ENCODE data around the gene ZG16B.

The ZG16B gene

DNA sequence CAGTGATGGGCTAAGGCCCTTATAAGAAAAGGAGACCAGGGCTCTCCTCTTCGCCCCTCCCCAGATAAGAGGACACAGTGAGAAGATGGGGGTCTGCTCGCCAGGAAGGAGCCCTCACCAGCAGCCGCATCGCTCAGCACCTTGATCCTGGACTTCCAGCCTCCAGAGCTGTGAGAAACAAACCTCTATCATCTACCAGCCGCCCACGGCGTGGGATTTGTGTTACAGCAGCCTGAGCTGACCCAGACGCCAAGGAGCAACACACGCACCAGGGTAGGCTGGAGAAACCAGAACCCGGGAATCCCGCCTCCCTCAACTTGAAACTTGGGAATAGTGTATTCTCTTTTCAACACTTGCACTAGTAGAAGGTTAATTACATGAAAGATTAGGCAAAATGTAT, 4.2 kb upstream of the ZG16B start:
- no peak for DNase-seq

DNA sequence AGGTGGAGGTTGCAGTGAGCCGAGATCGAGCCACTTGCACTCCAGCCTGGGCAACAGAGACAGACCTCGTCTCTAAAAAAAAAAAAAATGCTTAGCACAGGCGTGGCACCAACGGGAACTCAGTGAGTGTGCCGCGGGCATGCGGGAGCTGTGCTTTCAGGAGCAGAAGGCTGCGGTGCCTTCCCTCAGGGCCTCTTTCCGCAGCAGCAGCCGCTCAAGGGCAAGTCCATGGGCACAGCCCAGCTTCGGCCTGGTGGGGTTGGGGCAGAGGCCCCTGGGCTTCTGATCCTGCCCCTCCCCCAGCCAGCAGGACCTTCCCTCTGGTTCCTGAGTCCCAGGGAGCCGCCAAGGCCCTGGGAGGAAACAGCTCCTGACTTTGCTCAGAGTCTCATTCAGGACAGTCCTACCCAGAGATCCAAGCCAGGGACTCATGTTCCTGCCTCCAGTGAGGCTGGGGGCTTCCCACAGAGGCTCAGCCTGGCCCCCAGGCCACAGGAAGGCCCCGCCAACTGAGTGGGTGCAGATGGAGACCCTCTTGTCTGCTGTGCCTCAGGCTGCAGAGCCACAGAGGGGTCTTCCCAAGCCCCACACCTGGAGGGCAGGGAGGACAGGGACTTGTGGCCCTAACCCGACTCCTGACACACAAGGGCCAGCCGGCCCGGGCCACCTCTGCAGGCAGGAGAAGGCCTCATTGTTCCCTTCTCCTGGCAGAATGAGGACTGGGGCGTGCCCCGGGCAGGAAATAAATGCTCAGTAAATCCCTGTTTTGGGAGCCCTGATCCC, 3.3 kb upstream of the ZG16B start:
- no peak for DNase-seq

GRCh38 chr16:2827374-2827791, 2.7 kb upstream of the ZG16B start:
- no peak for DNase-seq

GRCh38 chr16:2827831-2828520, 2.1 kb upstream of the ZG16B start:
- DNase-seq, result no peak

DNA sequence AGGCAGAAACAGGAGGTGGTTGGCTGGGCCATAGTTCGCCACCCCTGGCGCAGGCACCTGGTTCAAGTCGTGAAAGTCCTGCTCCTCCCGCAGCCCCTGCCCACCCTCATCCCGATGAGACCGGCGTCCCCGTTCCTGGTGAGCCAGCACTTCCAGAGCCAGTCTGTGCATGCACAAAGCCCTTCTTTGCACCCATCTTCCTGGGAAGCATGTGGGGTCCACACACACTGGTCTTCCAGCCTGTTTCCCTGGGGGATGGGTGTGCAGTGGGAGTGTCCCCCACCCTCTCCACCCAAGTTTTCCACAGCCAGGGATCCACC, 1.6 kb upstream of the ZG16B start:
- DNase-seq, result no peak

DNA sequence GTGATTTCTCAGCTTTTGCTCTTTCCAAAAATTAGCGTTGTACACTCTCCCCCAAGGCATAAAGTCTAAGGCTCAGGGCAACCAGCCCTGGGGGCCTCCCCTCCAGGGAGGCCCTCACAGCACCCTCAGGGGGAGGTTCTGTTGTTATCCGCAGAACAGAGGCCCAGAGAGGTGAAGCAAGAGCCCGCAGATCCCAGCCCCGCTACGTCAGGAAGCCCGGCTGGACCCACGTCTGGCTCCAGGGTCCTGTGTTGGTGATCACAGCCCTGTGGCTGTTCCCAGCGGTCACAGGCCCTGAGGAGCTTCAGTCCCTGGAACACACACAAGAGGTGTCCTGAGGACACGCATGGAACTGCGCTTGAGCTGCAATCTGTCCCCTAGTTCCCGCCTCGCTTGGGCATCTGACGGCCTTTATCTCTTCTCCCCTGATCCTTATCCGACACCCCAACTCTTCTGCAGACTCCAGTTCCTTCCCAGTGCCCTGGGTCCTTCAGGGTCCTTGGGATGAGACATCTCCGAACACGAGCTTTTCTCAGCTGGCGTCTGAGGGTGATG, 1.1 kb upstream of the ZG16B start:
- no peak for DNase-seq

DNA sequence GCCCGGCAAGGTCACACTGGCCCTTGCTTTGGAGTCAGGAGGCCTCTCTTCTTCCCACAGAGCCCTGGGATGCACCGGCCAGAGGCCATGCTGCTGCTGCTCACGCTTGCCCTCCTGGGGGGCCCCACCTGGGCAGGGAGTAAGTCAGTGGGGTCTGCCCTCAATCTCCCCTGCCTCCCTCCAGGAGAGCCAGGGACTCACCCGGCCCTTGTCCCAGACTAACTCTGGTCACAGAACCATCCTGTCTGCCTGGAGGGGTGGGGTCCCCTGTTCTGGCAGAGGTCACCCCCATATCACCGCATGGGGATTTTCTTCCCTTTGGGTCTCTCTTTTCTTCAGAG, 222 bp downstream of the ZG16B start:
- DNase-seq, result no peak

GRCh38 chr16:2831203-2831602, 1.1 kb downstream of the ZG16B start:
- DNase-seq, result no peak

- no peak for DNase-seq
Observed at GRCh38 chr16:2833776-2834175, 3.7 kb downstream of the ZG16B start.

- DNase-seq, result no peak
Observed at GRCh38 chr16:2834968-2835367, 4.9 kb downstream of the ZG16B start.

DNA sequence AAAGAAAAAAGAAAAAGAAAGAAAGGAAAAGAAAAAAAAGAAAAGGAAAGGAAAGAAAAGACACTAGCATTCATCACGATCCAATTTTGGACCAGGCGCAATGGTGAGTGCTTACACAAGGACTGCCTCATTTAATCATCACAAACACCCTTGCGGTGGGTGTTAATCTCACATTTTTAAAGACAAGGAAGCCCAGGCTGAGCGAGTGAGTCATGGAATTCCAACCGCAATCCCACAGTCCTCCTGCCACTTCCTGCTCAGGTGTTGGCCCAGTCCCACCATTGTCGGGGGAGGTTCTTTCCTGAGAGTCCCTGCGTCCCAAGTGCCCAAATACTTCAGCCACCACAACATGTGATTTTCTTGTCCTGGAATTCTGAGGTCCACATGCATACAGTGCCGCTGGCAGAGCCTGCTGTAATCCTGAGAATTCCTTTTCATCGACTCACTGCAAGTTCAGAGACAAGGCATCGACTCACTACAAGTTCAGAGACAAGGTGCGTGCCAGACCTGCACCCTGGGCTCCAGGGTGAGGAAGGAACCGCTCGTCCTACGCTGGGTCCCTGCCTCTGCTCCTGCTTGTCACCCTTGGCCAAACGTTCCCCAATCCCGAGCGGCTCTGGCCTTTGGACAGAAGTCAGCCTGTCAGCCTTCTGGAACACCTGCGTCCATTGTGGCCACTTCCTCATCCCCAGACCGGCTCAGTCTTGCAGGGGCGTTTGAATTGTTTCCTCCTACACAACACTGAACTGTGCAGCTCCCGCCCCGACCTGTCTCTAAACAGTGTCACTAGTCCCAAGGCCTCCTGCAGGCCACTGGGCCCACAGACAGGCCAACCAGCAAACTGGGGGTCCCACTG, 5.8 kb downstream of the ZG16B start:
- no peak for DNase-seq

GRCh38 chr16:2836646-2837508, 6.8 kb downstream of the ZG16B start:
- no peak for DNase-seq

GRCh38 chr16:2838928-2839327, 8.8 kb downstream of the ZG16B start:
- no peak for DNase-seq

DNA sequence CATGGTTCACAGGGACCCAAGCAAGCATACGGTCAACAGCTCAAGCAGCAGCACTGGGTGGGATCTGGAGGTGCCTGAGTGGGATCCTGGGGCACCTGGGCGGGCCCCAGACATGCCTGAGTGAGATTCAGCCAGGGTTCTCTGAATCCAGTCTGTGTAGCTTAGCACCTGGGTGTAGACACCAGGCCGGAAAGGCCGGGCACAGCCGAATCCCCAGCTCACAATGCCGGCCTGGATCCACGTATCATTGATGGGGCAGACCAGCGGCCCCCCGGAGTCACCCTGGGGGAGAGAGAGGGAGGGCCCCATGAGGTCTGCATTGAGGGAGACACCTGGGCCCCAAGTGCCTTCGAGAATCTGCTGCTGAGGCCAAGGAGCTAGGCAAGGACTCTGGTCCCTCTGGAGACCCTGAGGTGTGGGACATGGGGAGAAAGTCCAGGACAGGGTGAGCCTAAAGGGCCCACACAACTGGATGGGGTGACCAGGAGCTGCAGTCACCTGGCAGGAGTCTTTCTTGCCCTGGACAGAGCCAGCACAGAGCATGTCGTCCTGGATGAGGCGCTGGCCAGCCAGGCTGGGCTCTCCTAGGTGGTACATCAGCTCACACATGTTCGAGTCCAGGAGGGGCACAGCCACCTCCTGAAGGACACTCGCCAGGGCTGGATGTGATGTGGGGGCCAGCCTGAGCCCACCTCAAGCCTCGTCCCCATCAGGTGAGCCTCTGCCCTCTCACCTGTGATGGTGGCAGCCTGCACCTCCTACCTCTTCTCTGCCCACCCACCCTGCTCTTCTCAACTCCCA, 9.7 kb downstream of the ZG16B start:
- DNase-seq, result no peak

DNA sequence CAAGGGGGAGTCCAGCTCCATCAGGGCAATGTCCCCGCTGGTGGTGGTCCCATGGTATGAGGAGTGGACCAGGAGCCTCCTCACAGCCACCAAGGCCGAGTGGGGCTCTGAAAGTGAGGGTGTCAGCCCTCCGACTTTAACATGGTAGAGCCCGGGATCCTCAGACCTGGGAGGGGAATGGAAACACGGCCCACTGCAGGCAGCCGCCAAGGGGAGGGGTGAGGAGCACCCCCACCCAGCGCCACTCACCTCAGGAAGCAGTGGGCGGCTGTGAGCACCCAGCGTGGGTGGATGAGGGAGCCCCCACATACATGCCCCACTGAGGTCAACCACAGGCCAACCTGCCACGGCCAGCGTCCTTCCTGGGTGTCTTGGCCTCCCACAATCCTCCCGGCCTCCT, 10.8 kb downstream of the ZG16B start:
- DNase-seq, result no peak

GRCh38 chr16:2841606-2842339, 11.7 kb downstream of the ZG16B start:
- no peak for DNase-seq

DNA sequence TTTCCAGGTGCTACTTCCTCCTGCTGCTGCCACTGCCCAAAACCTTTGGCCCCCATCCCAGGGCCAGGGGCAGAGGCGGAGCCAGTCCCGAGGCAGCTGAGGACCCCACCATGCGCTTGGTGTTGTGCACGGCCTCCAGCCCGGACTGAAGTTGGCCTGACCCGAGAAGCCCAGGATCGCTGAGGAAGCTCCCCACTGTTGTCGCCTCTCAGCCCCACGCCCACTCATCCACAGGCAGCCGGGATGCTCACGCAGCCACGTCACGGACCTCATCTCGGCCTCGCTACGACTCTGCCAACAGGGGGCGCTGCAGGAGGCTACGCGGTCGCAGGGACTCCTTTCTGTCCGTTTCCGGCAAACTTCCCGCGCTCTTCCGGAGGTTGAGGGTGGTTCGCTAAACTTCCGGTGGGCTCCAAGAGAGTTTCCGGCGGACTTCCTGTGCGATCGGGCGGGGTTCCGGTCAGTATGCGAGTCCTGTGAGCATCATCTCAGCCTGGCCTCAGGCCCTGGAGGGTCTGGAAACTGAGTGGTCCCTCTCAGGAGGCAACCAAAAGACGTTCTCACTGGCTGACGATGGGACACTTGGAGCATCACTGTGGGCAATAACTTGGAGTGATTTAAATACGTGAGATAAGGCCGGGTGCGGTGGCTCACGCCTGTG, 12.4 kb downstream of the ZG16B start:
- peak; percentile 88 for DNase-seq

DNA sequence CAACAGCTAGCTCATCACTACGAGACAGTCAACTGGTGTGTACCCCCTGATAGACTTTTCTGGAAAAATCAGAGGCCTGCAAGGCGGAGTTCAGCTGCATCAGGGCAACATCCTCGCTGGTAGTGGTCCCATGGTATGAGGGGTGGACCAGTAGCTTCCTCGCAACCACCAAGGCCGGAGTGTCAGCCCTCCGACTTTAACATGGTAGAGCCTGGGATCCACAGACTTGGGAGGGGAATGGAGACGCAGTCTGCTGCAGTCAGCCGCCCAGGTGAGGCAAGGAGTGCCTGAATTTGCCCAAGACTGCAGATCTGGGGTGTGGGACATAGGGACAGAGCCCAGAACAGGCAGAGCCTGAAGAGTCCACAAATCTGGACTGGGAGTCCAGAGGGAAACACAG, 13.4 kb downstream of the ZG16B start:
- DNase-seq, result no peak

DNA sequence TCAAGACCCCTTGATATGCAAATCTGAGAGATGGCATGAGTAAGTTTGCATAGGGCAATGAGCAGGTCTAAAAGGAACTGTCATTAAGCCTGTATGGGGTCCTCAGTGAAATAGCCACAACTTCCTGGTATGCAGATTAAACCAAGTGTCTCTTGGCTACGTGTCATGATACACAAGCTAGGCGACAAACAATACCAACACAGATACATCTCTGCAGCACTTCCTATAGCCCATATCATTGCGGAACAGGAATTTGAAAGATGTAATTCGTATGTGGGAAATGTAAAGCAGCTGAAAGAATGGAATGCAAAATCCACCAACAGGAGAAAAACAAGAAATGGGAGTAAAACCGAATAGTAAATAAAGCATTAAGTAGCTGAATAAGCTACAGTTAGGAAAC, 15.0 kb downstream of the ZG16B start:
- DNase-seq, result no peak

- DNase-seq, result no peak
Observed at GRCh38 chr16:2846511-2847310, 16.6 kb downstream of the ZG16B start.
